Spleen (tissue), 7 donors: ENCODE measurements around the gene HIC1.

Source experiments
- POLR2A ChIP-seq, 3 donors: fragments of 450-650 bp; IDR thresholded peaks; one replicate each; pipeline ENCODE4 v1.5.1; 2017; ENCODE audit warnings: antibody characterized with exemption in 3 of 3, mild to moderate bottlenecking in 1 of 3
- TF ChIP-seq, protein P1 (sequence below), 11 experiments: fragments of 200-600 bp in 7 of 11; fragments of 450-650 bp in 4 of 11; sonication (generic) in 4 of 11; IDR thresholded peaks in 8 of 11; conservative IDR thresholded peaks in 3 of 11; 1 replicate in 7 of 11; 2 replicates in 4 of 11; pipeline versions ENCODE4 v1.4.0 to v1.8.0; 2016 to 2021; ENCODE audit warnings: antibody characterized with exemption in 11 of 11, inconsistent platforms in 4 of 11, mild to moderate bottlenecking in 1 of 11
- donor health status: DM: no; HTN: no; CAD: no; lungs with moderate emphysema.
- donor health status: DM: no; HTN: no; CAD: no.
- donor health status: DM: no; HTN: no; CAD: no.

DNA sequence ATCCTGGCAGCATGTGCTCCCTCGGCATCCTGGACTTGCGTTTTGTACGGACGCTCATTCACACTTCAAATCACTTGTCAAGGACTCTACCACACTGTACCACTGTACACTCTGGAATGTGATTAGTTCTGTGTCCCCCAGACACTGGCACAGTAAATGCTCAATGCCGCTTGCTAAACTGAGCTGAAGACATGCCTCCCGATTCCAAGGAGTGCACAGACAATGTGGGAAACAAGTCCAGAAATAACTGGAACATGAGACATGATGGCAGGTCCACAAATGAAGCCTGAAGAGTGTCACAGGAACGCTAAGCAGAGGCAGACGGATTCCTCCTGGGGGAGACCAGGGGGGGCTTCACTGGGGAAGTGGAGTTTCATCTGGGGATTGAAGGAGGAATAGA is 22.1 kb downstream of the HIC1 start:
- TF ChIP-seq, protein P1, sequence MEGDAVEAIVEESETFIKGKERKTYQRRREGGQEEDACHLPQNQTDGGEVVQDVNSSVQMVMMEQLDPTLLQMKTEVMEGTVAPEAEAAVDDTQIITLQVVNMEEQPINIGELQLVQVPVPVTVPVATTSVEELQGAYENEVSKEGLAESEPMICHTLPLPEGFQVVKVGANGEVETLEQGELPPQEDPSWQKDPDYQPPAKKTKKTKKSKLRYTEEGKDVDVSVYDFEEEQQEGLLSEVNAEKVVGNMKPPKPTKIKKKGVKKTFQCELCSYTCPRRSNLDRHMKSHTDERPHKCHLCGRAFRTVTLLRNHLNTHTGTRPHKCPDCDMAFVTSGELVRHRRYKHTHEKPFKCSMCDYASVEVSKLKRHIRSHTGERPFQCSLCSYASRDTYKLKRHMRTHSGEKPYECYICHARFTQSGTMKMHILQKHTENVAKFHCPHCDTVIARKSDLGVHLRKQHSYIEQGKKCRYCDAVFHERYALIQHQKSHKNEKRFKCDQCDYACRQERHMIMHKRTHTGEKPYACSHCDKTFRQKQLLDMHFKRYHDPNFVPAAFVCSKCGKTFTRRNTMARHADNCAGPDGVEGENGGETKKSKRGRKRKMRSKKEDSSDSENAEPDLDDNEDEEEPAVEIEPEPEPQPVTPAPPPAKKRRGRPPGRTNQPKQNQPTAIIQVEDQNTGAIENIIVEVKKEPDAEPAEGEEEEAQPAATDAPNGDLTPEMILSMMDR (IDR thresholded peaks at IDR 0.05 in 8 of 11, conservative IDR thresholded peaks at IDR 0.05 in 3 of 11), result no peak
- no peak for TF ChIP-seq POLR2A (IDR thresholded peaks at IDR 0.05)
